Mammary epithelial cell (primary cell): ENCODE results near the gene ABCA4.

Source experiments
- EZH2 ChIP-seq: IDR thresholded peaks from 2 replicates; pipeline ENCODE4 v1.6.1; 2012; ENCODE audit warnings: low read length, inconsistent platforms, borderline replicate concordance
- TF ChIP-seq, protein P1 (sequence below), 2 donors: IDR thresholded peaks in 1 of 2; conservative IDR thresholded peaks in 1 of 2; 2 replicates each; pipeline ENCODE4 v1.5.1; 2011 to 2012; ENCODE audit warnings: inconsistent platforms in 2 of 2, low read length in 2 of 2, mild to moderate bottlenecking in 2 of 2, control low read depth in 1 of 2, low read depth in 1 of 2; ENCODE audit not compliant: insufficient read depth in 1 of 2; ENCODE audit errors: extremely low read depth in 1 of 2

DNA sequence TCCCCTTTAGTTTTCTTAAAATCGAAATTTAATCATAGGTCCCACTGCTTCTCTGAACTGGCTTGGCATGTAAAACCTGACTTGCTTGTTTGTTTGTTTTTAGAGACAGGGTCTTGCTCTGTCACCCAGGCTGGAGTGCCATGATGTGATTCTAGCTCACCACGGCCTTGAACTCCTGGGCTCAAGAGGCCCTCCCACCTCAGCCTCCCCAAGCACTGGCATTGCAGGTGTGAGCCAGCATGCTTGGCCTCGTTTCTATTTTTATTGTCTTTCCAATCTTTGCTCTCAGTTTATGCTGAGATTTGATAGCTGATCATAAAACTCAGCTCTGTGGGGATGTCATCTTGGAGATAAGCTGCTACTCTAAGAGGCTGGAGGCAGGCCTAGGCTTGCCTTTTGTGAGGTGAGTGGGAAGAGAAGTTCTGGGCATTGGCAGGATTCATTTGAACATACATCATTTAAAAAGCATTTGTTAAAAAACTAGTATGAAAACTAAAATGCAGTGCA, 160.3 kb downstream of the ABCA4 start:
- TF ChIP-seq, protein P1, sequence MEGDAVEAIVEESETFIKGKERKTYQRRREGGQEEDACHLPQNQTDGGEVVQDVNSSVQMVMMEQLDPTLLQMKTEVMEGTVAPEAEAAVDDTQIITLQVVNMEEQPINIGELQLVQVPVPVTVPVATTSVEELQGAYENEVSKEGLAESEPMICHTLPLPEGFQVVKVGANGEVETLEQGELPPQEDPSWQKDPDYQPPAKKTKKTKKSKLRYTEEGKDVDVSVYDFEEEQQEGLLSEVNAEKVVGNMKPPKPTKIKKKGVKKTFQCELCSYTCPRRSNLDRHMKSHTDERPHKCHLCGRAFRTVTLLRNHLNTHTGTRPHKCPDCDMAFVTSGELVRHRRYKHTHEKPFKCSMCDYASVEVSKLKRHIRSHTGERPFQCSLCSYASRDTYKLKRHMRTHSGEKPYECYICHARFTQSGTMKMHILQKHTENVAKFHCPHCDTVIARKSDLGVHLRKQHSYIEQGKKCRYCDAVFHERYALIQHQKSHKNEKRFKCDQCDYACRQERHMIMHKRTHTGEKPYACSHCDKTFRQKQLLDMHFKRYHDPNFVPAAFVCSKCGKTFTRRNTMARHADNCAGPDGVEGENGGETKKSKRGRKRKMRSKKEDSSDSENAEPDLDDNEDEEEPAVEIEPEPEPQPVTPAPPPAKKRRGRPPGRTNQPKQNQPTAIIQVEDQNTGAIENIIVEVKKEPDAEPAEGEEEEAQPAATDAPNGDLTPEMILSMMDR (conservative IDR thresholded peaks at IDR 0.05 in 1 of 2, IDR thresholded peaks at IDR 0.05 in 1 of 2; ENCODE audit: extremely low read depth in 1 of 2, insufficient read depth in 1 of 2, low read depth in 1 of 2, low read length in 2 of 2) = no peak
- TF ChIP-seq EZH2 = no peak
